Adrenal gland (tissue), 12 donors: Measurements from ENCODE around the gene NR2C2AP. TPM values are rescaled to one million over a fixed set of nuclear protein-coding genes. Genes with fewer than 3 reads are reported as not detected.

Source experiments
- DNase-seq, 7 donors: peaks; one replicate each; pipeline ENCODE4 v3.0.0-alpha.2; 2019 to 2020
- H3K27ac ChIP-seq, 5 donors: fragments of 200-600 bp; sonication (generic) in 4 of 5; 1 replicate in 3 of 5; 2 replicates in 2 of 5; pipeline versions ENCODE4 v1.5.1 to v1.8.0; 2016 to 2020; ENCODE audit warnings: mild to moderate bottlenecking in 1 of 5
- H3K27me3 ChIP-seq: fragments of 200-600 bp; 2 replicates; pipeline ENCODE4 v1.8.0; 2021
- H3K36me3 ChIP-seq, 2 donors: fragments of 200-600 bp; replicated peaks in 1 of 2; 1 replicate in 1 of 2; 2 replicates in 1 of 2; pipeline versions ENCODE4 v1.5.1 to v1.8.0; 2018 to 2022
- H3K4me1 ChIP-seq, 2 donors: fragments of 200-600 bp; replicated peaks in 1 of 2; 1 replicate in 1 of 2; 2 replicates in 1 of 2; pipeline versions ENCODE4 v1.5.1 to v1.8.0; 2018 to 2021
- H3K4me3 ChIP-seq, 4 donors: fragments of 200-600 bp; sonication (generic) in 3 of 4; one replicate each; pipeline ENCODE4 v1.5.1; 2016 to 2018
- H3K9me3 ChIP-seq, 3 donors: fragments of 200-600 bp; sonication (generic) in 1 of 3; replicated peaks in 1 of 3; 1 replicate in 2 of 3; 2 replicates in 1 of 3; pipeline versions ENCODE4 v1.5.1 to v1.8.0; 2016 to 2021
- CTCF ChIP-seq, 6 experiments: fragments of 450-650 bp in 4 of 6; fragments of 200-600 bp in 2 of 6; sonication (generic) in 1 of 6; IDR thresholded peaks; 1 replicate in 5 of 6; 2 replicates in 1 of 6; pipeline versions ENCODE4 v1.5.1 to v1.8.0; 2016 to 2021; ENCODE audit warnings: antibody characterized with exemption in 6 of 6, mild to moderate bottlenecking in 2 of 6, moderate library complexity in 1 of 6
- POLR2A ChIP-seq, 2 donors: fragments of 450-650 bp; IDR thresholded peaks; one replicate each; pipeline ENCODE4 v1.6.1; 2017; ENCODE audit warnings: antibody characterized with exemption in 2 of 2, mild to moderate bottlenecking in 2 of 2, moderate library complexity in 1 of 2
- WGBS, 4 donors: extraction: QIAGEN DNeasy Blood & Tissue Kit in 2 of 4; methylation state at CpG; one replicate each; pipeline versions ENCODE4 v1.1.5 to v1.1.7; 2013 to 2017; 5-methylcytosine and 5-hydroxymethylcytosine counted together
- intact Hi-C, 2 donors: fragments of 100-400 bp; cut with DNase I; formaldehyde crosslinking; loops; one replicate each; pipeline versions ENCODE4 v1.14.1 to v1.15.0; 2022 to 2023
- polyA plus RNA-seq, 3 donors: library from polyadenylated mRNA; stranded (reverse); fragments of 200-250 nt in 2 of 3; fragments of 350-450 nt in 1 of 3; fragmentation: Illumina TruSeq in 1 of 3; extraction: RNeasy Lipid Tissue Mini Kit (QIAGEN cat#74804) in 1 of 3; gene quantifications; one replicate each; pipeline ENCODE4 v1.2.3, GENCODE V29; 2013 to 2014
- total RNA-seq, 9 donors: library from RNA; depleted of rRNA in 4 of 9; stranded (reverse); fragments of >200 nt in 4 of 9; fragments of 120-200 nt in 1 of 9; fragmentation: NEBNext Ultra II Directional in 1 of 9; extraction: Animal tissue kit (Norgen Biotek cat#: 25700) in 1 of 9; gene quantifications; one replicate each; pipeline versions ENCODE4 v1.1.0 to v1.2.4, GENCODE V29; 2013 to 2023
- donor health status: healthy with polysubstance abuse.
- donor health status: Bipolar disorder and iron deficiency.
- donor health status: DM: yes; HTN: yes; CAD: no.
- donor health status: DM: no; HTN: no; CAD: no.
- donor health status: DM: no; HTN: no; CAD: no.
- donor health status: DM: yes; HTN: yes; CAD: no.

The NR2C2AP gene
- total and polyA plus RNA-seq, 12 donors, result 4.0 to 21.6 (median 12.3) TPM

DNA sequence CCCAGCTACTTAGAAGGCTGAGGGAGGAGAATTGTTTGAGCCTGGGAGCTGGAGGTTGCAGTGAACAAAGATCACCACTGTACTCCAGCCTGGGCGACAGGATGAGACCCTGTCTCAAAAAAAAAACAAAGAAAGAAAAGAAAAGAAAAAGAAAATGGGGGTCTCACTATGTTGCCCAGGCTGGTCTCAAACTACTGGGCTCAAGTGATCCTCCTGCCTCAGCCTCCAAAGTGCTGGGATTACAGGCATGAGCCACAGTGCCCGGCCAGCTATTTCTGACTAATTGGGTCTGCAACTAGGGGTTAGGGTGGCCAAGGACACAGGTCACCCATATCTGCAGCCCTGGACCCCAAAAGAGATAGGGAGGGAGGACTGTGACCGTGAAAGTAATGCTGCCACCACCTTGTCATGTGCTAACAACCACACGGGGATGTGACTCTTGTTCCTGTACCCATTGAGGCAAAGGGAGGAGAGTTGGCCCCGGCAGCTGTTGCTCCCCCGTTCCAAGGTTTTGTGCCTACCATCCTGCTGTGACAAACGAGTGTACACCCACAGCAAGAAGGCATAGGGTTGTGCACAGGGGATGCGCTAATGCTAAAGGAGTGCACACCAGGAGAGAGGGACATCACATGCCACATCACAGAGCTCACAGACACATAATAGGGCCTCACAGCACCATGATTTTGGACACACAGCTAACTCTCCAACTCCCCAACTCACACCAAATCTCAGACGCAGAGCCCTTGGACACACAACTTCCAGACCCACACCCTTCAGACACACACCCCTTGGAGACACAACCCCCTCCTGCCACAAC lies 33.8 kb downstream of the NR2C2AP start:
- no peak for DNase-seq
- Histone ChIP-seq H3K27me3 (no peaks in the 10 kb centered on the region), H3K27ac (no peak overlapping the region), H3K9me3 (no peaks in the 10 kb centered on the region), H3K36me3 (no peaks in the 10 kb centered on the region), H3K4me1 (peaks cover 3 to 10% of the 10 kb centered on the region in 2 donors), H3K4me3 (no peak overlapping the region)
- WGBS, 4 donors, result 74 to 83% (median 79%) methylated on average over 7 to 9 of the region's 9 CpGs
- TF ChIP-seq POLR2A (IDR thresholded peaks at IDR 0.05) (no peak), CTCF (IDR thresholded peaks at IDR 0.05) (no peak)
- intact Hi-C loops, result no loop called here

DNA sequence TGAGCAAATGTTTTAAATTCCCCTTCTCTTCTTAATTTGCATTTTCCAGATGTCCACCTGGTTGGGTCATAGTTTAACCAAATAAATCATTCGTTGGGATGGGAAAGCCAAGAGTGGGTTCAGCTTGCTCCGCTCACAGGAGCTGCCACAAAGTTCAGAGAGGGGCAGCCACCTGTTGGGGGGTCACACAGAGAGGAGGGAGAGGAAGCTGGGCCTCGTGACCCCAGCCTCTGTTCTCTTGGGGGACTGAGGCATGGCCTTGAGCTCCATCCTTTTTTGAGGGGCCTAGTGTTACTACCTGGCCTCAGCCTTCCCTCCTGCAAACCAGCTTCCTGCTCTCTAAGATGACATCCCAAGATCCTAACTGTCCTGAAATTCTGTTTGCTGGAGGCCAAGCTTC lies 35.6 kb downstream of the NR2C2AP start:
- no peaks in the 10 kb centered on the region for H3K27me3 ChIP-seq

DNA sequence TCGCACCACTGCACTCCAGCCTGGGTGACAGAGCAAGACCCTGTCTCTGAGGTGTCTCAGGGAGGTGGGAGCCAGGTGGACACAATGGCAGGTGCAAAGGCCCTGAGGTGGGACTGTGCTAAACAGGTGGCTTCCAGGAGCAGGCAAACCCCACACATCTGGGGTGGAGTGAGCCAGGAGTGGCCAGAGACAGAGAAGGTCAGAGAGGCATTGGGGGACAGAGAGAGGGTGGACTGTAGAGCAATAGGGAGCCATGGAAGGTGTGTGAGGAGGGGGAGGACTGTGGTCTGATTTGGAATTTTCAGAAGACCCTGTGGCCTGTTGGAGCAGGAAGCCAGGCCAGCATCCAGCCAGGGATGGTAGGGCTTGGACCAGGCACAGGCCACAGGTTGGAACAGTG lies 37.8 kb downstream of the NR2C2AP start:
- TF ChIP-seq CTCF (IDR thresholded peaks at IDR 0.05) (no peak), POLR2A (IDR thresholded peaks at IDR 0.05) (no peak)
- Histone ChIP-seq H3K36me3 (no peaks in the 10 kb centered on the region), H3K9me3 (no peaks in the 10 kb centered on the region), H3K4me3 (no peak overlapping the region), H3K27me3 (no peaks in the 10 kb centered on the region), H3K4me1 (peaks cover 3 to 8% of the 10 kb centered on the region in 2 donors), H3K27ac (no peak overlapping the region)
- 86 to 100% (median 100%) methylated on average over 1 of the region's 1 CpG for WGBS, 4 donors
- DNase-seq, result no peak
- intact Hi-C loops, result no loop called here

More for the DNA sequence above, 35.6 kb downstream of the NR2C2AP start:
- Histone ChIP-seq H3K4me1 (peaks cover 3 to 10% of the 10 kb centered on the region in 2 donors), H3K9me3 (no peaks in the 10 kb centered on the region), H3K27ac (no peak overlapping the region), H3K4me3 (no peak overlapping the region), H3K36me3 (no peaks in the 10 kb centered on the region)
- no peak for TF ChIP-seq POLR2A (IDR thresholded peaks at IDR 0.05)
- TF ChIP-seq CTCF (IDR thresholded peaks at IDR 0.05), result no peak
- 69 to 92% (median 91%) methylated on average over 3 of the region's 3 CpGs for WGBS, 4 donors
- DNase-seq, result no peak
- intact Hi-C loops, result no loop called here

DNA sequence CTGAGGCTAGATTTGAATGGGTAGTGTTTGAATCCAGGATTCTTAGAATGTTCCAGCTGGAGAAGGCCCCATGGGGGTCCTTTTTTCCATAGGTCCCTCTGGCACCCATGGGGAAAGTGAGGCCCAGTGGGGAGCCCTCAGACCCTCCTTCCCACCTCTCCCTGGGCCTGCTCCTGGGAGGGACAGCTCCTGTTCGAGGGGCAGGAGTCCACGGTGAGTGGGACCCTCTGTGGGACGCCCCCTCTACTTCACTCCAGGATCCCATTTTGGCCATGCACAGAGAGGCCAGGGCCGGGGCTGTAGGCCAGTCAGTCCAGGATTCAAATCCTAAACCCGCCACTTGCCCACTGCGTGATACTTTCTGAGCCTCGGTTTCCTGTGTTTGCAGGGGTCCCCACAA lies 40.7 kb downstream of the NR2C2AP start:
- intact Hi-C loops, result no loop called here
- TF ChIP-seq CTCF (IDR thresholded peaks at IDR 0.05), result no peak
- no peak for TF ChIP-seq POLR2A (IDR thresholded peaks at IDR 0.05)

More for the DNA sequence above, 40.7 kb downstream of the NR2C2AP start:
- 84 to 94% (median 92%) methylated on average over 5 to 7 of the region's 7 CpGs for WGBS, 4 donors
- H3K36me3 ChIP-seq, result no peaks in the 10 kb centered on the region
- H3K9me3 ChIP-seq, result no peaks in the 10 kb centered on the region
- H3K4me1 ChIP-seq, result no peaks in the 10 kb centered on the region
- no peaks in the 10 kb centered on the region for H3K27me3 ChIP-seq
- H3K27ac ChIP-seq, result no peak overlapping the region
- H3K4me3 ChIP-seq, result no peak overlapping the region
- no peak for DNase-seq
